ENCODE measurements around the gene TCP11L2.
A peak's percentile ranks its signal among the peaks of the same experiment; 100 is the strongest.
"Not testable (repeated sequence)": the region's sequence is repeated elsewhere in the genome, so short reads cannot be mapped to it uniquely, and the experiment has no call there.

Gene TCP11L2

DNA sequence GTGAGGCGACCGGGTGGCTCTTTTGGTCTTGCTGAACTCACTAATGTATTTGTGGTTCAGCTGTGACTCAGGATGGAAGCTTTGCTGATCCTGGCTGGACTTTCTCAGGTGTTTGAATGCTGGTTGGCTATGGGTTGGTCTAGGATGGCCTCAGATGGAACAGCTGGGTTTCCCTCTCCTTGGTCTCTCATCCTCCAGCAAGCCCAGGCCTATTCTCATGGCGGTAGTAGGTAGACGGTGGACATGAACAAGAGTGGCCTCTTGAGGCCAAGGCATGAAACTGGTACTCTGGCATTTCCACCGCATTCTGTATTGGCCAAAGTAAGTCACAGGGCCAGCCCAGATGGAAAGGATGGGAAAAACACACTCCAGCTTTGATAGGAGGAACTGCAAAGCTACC lies 43.2 kb downstream of the TCP11L2 start:
- DNase-seq, result no peak

DNA sequence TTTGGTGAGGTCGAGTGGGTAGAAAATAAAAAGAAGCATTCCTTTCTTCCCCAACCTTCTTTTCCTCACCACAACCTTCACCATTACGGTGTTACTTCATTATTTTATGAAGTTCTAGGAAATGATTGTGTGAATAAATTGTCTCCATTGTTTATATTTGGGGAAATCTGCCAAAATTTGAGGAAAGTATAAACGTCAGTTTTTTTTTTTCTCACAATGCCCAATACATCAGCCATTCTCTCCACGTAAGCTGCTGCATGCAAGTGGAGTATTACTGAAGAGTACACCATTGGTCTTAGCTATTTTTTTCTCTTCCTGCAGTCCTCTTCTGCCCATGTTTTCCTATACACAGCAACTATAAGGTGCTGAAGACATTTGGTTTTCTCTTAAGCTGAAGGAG lies 45.9 kb downstream of the TCP11L2 start:
- DNase-seq, result no peak

DNA sequence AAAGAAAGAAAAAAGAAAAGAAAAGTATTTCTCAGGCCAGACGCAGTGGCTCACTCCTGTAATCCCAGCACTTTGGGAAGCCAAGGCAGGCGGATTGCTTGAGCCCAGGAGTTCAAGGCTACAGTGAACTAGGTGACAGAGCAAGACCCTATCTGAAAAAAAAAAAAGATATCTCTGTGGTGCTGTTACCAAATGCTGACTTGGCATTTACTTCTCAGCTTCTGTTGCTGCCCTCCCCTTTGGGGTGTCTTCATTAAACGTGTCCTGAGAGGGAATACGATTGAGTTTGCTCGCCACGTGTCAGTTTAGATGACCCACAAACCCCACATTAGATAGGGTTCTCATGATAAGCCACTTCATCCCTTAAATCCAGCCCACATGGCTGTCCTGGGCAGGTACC lies 50.6 kb downstream of the TCP11L2 start:
- no peak for DNase-seq

DNA sequence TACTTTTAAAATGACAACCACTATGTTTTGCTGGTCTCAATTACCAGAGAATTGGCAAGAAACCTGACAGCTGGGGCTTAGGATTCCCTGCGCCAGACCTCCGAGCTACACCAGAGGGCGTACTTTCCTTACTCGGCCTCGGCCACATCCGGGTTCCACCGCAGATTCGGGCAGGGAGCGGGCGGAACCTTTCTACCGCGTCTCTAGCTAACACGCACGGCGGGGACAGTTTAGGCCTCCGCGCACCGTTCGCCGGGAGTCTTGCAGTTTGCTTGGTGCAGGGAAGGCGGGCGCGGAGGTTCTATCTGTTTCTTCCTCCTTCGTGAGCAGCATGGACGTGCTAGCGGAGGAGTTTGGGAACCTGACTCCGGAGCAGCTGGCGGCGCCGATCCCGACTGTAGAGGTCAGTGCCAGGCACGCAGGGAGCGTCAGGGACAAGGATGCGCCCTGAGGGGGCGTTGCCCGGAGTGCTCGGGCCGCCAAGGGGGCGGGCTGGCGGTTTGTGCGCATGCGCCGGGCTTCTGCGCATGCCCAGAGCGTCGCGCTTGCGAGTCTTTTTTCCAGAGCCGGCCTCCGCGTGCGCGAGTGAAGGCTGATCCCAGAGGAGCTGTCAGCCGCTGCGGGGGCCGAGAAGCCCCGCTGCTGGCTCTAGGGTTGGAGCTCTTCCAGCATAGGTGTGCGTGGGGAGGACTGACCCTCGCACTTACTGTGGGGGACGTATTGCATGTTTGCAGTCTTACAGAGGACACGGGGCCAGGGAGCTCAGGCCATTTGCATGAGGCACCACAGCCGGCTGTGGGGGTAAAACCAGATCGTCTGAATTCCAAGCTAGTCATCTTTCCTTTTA lies 55.2 kb downstream of the TCP11L2 start, which contains the start of gene POLR3B:
Gene POLR3B (plus strand): TSS at position 200 of the 847 bp plus-strand sequence. CDS start 132 bp downstream, at position 332.
- peak; percentile 98 for DNase-seq

DNA sequence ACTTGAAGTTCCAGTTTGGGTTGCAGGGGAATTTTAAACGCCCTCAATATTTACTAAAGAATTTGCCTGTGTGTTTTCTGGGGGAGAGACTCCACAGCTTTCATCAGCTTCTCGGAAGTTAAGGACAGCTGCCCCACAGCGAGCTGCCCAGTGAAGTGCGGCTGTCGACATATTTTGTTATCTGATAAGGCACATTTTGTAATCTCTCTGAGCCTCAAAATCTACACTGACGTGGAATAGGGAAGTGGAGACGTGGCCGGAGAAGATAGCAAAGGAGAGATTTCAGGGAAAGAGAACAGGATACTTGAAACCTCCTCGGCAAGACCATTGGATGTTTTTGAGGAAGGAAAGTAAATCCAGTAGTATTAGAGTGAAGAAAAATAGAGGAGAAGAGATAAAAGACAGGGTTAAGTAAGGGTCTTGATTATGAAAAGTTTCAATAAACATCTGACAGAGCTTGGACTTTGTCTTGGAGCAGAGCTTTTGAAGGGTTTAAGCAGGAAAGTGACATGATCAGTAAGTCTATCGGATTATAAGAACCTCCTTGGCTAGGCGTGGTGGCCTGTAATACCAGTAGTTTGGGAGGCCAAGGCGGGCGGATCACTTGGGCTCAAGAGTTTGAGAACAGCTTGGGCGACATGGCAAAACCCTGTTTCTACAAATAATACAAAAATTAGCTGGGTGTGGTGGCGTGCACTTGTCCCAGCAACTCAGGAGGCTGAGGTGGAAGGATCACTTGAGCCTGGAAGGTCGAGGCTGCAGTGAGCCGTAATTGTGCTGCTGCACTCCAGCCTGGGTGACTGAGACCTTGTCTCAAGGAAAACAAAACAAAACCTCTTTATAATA lies 56.1 kb downstream of the TCP11L2 start:
- DNase-seq, result peak; percentile 21

DNA sequence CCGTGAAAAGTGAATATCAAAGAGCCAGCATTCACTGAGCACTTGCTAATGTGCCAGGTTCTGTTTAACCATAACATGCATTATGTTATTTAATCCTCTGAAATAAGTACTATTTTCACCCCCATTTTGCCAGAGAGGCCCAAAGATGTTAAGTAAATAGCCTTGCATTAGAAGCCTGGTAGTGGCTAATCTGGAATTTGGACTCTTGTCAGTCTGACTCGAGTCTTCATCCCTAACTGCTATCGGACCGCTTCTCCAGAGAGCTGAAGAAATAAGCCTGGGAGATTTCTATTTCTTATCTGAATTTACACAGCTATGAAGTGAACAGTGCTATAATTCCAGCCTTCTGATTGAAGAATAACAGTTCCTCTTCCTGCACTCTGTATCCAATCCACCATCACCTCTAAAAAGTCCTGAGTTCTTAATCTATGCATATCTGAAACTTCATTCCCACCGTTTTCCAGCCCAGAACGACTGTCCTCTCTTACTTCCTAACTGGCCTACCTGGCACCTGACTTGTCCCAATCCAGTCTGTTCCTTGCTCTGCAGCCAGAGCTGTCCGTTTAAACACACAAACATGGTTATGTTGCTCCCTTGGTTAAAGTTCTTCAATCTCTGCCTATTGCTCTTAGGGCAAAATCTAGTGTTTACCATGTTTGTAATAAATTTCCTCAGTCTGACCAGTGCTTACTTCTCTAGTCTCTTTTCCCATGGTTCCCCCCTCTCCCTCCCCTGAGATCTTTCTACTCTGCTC lies 57.3 kb downstream of the TCP11L2 start:
- DNase-seq, result no peak

DNA sequence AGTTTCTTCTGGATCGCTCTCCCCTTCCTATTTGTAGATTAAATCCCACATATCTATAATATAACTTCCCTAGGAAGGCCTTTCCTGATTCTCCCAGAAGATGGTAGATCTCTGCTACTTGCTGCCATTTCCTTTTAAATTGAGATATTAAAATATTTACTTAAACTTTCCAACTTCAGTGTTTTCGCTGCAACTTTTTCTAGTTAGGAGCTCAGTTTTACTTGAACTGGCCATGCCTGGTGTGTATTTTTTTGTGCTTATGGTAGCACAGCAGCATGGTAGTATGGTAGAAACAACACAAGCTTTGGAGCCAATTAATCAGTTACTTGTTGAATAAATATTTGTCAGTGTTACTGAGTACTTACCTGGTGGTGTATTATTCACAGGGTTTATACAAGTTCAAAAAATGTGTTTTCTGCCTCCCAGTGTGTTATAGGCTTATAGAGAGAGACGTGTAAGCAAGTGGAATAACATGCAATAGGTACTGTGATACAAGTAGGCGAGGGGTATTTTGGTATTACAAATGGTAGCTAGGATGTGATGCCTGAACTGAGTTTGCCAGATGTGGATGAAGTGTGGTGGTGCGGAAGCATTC lies 58.0 kb downstream of the TCP11L2 start:
- no peak for DNase-seq

DNA sequence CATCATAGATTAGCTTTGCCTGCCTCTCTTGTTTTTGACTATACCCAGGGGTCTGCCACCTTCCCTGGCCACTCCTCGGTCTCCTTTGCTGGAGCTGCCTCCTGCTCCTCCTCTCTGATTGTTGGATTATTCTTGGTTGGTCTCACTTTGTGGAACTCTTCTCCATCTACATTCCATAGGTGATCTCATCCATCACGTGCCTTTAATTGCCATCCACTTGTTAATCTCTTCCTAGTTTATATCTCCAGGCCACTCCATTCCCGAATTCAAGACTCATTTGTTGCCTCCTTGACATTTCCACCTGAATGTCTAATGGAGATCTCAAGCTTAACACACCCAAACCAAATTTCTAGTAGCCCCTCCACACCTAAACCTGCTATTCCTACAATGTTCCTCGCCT lies 60.4 kb downstream of the TCP11L2 start:
- DNase-seq, result no peak

DNA sequence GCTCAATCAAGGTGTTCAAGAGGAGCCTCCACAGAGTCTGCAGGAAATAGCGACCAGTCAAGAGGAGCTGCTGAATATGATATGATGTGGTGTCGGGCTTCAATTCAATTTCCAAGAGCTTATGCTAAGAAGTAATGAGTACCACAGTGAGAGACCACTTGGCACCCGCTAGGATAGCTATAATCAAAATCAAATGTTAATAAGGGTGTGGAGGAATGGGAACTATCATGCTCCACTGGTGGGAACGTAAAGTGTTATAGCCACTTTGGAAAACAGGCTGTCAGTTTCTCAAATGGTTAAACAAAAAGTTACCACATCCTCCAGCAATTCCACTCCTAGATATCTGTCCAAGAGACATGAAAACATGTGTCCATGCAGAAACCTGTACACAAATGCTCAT lies 61.7 kb downstream of the TCP11L2 start:
- no peak for DNase-seq

DNA sequence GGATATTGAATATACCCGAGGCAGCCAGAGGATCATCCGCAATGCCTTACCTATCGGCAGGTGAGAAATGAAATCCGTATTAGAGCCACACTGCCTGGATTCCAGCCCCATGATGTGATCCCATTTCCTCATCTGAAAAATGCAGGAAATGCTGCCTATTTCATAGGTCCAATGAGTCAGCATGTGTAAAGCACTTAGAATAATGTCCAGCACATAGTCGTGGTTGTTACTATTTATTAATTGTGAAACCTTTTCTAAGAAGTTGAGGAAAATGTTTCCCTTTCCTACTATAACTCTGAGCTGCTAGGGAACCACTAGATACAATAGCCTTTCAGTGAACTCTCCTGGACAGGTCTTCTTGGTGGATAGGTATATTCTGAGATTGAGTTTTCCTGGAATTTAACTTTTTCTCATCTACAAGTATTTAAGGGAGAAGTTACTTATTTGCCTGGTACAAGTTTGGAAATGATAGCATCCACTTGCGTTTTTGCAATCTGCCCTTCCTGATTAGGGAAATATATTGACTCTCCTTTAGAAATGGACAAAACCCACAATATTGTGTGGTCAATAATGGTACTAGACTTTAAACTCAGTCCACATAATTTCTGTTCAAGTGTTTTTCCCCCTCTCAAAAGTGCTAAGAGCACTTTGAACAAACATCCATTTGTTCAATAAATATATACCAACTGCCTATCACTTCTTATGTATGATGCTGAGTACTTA lies 67.3 kb downstream of the TCP11L2 start:
- no peak for DNase-seq

DNA sequence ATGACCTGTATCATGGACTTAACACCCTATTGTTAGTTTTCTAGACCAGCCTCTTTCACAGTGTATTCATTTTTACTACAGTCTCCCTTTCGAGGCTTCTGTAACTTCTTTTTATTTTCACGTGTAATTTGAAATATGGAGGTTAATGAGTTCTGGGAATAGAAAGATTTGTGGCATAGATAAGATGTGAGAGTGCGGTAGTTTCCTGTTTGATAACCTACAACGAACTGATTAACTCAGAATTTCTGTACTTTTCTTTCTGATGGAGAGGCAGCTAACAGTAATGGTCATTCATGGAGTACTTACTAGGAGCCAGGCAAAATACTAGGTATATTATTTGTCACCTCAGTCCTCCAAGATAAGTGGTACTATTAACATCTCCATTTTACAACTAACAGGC lies 76.3 kb downstream of the TCP11L2 start:
- DNase-seq, result no peak

DNA sequence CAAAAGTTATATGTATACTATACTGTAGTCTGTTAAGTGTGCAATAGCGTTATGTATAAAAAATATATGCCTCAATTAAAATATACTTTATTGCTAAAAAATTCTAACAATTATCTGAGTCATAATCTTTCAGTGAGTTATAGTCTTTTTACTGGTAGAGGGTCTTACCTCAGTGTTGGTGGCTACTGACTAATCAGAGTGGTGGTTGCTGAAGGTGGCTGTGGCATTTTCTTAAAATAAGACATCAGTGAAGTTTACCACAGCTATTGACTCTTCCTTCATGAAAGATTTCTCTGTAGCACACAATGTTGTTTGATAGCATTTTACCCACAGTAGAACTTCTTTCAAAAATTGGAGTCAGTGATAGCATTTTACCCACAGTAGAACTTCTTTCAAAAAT lies 78.4 kb downstream of the TCP11L2 start:
- DNase-seq, result no peak

DNA sequence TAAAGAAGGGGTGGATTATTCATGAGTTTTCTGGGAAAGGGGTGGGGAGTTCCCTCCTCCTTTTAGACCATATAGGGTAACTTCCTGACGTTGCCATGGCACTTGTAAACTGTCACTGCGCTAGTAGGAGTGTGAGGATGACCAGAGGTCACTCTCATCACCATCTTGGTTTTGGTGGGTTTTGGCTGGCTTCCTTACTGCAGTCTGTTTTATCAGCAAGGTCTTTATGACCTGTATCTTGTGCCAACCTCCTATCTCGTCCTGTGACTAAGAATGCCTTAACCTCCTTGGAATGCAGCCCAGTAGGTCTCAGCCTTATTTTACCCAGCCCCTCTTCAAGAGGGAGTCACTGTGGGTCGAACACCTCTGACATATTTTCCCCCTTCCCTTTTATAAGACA lies 79.3 kb downstream of the TCP11L2 start:
- not testable (repeated sequence) for DNase-seq

DNA sequence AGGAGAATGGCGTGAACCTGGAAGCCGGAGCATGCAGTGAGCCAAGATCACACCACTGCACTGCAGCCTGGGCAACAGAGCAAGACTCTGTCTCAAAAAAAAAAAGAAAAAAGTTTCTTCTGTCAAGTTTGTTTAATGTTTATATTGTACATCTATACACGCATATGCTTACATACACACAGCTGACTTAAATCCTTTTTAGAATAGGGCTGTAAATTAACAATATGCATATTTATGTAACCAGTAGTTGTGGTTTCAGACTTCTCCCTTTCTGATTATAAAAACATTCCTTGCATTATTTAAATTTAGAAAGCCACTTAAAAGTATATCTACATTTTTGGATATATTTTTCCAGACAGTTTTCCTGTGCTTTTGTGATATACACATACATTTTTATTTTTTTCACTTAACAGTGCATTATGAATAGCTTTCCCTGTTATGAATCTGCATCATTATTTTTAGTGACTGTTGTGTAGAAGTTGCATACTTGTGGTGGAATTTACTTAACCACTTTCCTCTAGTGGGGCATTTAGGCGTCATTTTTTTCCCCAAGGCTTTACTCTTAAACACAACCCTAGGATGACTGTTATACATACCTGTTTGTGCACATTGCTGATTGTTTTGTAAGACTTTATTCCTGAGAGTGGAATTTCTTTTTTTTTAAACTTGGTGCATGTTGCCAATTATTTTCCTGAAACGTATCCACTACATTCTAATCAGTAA lies 84.4 kb downstream of the TCP11L2 start:
- DNase-seq, result no peak

DNA sequence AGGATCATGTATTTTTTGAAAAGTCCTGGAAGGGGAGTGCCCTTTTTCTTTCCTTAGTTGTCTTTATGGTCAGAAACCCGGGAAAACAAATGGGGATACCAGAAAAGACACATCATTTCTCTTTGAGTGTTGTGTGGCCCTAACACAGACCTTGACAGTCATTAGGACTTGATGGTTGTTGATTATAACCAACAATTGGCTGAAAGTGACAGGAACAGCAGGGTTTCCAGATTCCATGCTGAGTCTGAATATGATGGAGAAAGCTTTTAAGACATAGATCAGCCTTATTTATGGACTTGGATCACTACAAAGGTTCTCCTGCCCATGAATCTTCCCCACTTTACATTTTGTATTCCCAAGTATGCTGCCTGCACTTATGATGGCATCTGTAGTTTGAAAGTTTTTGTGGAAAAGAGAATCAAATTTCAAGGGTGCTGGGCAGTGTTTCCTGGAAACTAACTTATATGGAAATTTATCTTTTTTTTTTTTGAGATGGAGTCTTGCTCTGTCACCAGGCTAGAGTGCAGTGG lies 85.4 kb downstream of the TCP11L2 start:
- no peak for DNase-seq

DNA sequence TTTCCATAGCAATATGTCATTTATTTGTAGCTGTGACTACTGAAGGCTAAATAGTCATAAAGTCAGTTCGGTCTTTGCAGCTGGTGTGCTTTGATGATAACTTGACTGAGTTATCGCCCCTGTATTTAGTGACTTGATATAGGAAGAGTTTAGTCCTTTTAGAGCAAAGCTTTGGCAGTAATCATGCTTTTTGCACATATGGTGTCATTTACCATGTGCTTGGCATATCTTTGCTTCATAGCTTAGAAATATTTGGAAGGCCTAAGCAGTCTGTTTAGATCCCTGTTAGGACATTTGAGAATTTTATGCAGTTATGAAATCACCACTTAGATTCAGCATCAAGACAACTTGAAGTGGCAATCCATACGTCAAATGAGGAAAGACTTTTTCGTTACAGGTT lies 86.6 kb downstream of the TCP11L2 start:
- DNase-seq, result no peak

DNA sequence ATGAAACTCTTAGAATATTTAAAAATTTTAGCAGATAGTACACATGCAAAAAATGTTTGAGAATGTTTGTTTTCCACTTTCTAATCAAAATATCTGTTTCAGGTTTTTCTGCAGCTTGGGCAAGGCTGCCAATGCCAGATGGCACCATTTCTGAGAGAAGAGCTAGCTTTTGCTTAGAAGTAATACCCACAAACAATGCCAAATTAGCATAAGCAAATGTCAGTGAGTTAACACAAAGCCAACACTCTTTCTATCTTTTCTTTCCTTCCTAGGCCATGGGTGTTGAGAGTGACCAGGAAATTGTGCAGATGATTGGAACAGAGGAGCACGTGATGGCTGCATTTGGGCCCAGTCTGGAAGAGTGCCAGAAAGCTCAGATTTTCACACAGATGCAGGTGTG lies 90.2 kb downstream of the TCP11L2 start:
- DNase-seq, result no peak

Data from femur (tissue), 1 donor.